Stimulated activated CD8-positive, alpha-beta memory T cell treated with anti-CD3 and anti-CD28 coated beads, Interleukin-7, amount 100 ng/mL, for 4 hours (primary cell): ENCODE results near the gene CEBPE.

ENCODE experiments used
- DNase-seq, 2 donors: peaks; one replicate each; pipeline ENCODE4 v3.0.0-alpha.2; 2020; ENCODE audit warnings: low read depth in 2 of 2

CEBPE gene

GRCh38 chr14:23143911-23144310 is 24.9 kb upstream of the CEBPE start:
- DNase-seq, result no peak

DNA sequence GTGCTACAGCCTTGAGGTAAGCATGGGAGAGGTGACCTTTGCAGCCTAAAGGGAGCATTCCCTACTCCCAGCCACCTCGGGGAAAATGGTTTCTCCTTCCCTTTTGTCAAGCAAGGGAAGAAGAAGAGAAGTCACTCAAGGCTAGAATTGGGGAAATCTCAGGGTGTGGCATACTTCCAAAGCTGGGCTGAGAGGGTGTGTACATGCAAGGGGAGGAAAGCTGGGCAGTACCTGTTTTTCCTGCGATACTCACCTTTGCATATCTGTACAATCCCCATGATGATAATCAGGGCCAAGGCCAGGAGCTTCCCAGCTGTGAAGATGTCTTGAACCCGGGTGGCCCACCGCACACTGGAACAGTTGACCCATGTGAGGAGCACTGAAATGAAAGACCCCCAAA is 23.8 kb upstream of the CEBPE start:
- DNase-seq, result no peak

- no peak for DNase-seq
Measured at GRCh38 chr14:23141706-23142444, 22.8 kb upstream of the CEBPE start.

DNA sequence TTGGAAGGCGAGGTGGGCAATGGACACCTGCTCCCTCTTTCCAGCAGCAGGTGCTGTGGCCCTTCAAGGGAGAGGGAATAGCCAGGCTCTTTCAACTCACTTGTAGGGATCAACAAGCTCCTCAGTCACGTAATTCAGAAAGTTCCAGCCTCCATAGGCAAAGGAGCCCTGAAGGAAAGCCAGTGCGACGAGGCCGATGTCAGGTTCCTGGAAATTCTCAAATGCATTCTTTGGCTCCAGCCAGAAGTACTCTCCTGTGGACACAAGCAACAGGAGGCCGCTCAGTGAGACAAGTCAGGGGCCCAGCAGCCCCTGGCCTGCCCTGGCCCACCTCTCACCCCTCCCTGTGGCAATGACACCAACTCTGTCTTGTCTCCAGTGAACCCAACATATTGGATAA is 21.3 kb upstream of the CEBPE start:
- DNase-seq, result no peak

- DNase-seq, result no peak
Measured at GRCh38 chr14:23139874-23140273, 20.8 kb upstream of the CEBPE start.

DNA sequence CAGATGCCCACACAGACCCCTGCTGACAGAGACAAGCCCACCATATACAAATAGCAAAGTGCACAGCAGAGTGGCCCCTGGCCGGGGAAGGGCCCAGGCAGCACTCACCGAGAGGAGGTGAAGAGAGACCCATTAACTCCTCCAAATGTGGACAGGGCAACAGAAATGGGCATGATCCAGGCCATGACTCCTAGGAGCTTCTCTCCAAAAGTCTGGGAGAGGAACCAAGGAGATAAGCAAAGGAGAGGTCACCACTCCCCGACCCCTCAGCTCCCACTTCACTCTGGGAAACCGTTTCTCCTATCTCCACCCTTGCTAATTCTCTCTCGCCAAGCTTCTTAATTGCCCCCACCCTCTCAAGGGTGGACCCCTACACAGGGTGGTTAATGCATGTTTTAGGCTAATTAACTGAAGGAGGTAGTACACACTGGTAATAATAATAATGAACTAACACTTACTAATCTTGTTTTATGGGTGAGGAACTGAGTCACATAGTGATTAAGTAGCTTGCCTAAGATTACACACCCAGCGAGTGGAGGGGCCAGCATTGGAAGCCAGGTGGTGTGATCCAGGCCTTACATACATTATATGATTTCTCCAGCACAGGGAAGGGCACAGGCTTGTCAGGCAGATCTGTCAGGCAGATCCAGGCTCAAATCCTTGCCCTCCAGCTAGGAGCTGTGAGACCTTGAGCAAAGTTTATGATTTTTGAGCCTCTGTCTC is 18.9 kb upstream of the CEBPE start:
- DNase-seq, result no peak

GRCh38 chr14:23137192-23137812 is 18.2 kb upstream of the CEBPE start:
- no peak for DNase-seq

DNA sequence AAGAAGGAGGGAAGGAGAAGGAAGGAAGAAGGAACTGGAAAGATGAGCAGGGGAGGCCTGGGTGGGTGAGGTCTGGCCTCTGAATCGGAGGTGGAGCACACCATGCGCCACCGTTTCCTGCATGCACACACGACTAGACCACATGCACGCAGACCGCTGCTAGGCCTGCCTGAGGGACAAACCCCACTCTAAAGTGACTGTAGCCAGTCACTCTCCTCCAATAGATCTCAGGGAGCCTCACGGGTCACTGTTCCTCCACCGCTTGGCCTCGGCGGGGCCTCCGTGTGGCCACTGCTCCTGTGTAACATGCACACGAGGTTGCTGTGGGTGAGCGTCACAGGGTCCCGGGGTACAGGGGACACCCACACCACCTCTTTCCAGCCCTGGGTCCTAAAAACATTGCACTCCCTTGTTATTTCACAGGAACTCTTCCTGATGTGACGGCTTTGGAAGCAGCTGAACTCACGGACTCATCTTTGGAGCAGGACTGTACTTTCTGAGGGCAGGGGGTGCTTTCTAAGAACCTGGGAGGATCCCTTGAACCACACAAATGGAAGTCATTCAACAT is 17.6 kb upstream of the CEBPE start:
- no peak for DNase-seq

- no peak for DNase-seq
Measured at GRCh38 chr14:23132970-23133369, 13.9 kb upstream of the CEBPE start.

DNA sequence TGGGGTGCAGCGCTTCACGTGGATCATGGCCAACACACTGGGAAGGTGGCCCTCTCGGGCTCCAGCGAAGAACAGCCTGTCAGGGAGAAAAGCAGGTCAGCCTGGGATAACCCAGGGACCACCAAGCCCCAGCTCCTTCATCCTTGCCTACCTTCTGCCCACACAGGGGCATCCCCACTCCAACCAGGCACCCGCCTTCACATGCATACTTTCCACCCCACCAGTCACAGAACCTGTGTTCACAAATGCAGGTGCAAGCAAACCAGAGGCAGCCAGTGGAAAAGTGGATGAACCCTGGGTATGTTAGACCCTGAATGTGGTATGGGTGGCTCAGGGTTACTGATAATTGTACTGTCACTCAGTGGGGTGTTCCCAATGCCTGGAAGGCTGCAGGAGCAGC is 12.4 kb upstream of the CEBPE start:
- no peak for DNase-seq

GRCh38 chr14:23130871-23131270 is 11.8 kb upstream of the CEBPE start:
- no peak for DNase-seq

DNA sequence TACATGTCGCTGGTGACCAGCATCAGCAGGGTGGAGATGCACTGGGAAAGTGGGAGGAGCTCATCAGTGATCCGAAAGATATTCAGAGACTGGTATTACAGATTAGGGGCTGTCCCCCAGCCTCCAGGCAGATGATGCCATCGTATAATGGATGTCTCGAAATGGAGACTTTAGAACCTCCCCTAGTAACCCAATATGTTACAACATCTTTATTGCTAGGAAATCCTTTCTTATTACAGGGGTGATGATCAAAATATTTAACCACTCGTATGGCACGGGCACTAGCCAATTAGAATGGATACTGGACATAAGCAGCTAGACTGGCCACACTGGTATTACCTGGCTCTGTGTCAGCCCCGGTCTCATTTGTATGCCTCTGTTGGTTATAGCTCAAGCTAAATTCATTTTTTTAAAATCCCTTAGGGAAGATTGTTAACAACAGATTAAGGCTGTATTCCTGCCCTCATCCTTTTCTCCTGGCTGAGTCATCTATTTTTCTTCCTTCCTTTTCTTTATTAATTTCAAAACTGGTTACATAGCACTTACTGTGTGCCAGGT is 10.8 kb upstream of the CEBPE start:
- DNase-seq, result no peak

GRCh38 chr14:23128969-23129758 is 10.1 kb upstream of the CEBPE start:
- no peak for DNase-seq

DNA sequence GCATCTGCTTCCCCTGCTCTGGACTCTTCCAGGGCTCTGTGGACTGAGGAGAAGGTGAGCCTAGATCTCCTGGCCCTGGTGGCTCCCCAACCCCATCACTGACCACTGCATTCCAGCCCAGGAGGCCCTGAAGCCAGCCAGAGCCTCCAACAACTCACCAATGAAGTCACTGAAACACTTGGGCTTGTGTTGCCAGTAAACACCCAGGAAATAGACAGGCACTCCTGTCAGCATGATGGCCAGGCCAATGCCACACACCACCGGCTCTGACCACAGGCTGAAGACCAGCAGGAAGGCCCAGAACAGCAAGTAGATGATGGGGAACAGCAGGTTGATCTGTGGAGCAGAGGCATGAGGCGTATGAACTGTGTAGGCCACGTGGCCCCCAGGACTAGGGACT is 8.8 kb upstream of the CEBPE start:
- DNase-seq, result no peak

- DNase-seq, result no peak
Measured at GRCh38 chr14:23126548-23127278, 7.7 kb upstream of the CEBPE start.

DNA sequence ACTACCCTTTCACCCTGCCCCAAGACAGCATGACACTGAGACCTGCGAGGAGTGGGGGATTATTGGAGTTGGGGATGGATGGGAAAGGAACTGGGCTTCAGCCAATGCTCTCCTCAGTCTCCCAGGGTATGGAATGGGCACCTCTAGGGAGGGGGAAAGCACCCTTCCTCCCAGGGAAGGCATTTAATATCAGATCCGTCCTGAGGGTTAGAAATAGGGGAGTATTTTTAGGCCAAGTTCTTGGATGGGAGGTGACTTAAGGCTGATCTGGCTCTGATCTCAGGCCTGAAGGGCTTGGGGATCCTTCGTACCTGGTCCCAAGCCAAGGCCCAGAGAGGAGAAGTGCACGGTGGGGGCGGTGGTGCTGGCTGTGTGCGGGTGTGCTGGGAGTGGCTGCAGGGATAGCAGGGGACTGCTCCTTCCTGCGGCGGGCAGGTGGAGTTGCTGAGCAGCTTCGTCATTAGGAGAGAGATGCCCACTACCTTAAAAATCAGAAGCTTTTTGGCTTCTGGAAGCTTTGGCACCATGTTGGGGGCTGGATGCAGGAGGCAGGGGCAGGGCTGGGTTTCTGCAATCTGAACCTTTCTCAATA is 7.0 kb upstream of the CEBPE start:
- no peak for DNase-seq

DNA sequence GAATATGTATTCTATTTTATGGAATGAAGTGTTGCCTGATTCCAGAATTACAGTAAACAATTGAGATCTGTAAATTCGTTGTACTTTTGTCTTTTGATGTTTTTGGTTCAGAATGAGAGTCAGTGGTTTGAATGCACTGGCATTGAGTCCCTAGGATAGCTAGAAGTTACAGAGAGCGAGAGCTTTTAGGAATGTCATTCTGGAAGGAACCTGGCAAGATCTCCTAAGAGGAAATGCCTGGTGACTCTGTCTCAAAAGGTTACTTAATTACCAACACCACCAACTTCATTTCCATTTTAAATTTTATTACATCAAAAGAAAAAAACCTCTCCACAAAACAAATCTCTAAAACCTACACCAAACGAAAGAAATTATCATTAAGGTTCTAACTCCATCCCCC is 6.0 kb upstream of the CEBPE start:
- DNase-seq, result no peak

DNA sequence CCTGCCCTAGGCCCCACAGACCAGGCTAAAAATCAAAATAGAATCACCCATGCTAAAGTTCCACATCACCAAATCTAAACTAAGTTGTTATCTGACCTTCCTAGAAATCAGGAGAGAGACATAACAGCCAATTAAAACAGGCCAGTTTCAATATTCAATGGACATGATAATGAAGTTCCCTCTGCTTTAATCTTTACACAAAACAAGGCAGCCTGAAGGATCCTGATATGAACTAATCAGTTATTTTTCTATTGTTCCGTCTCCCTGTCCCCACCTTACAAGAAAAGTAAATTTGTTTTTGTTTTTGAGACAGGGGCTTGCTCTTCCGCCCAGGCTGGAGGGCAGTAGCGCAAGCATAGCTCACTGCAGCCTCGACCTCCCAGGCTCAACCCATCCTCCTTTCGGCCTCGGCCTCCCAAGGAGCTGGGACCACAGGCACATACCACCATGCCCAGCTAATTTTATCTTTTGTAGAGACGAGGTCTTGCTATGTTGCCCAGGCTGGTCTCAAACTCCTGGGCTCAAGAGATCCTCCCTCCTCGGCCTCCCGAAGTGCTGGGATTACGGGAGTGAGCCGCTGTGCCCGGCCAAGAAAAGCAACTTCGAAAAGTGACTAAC is 5.4 kb upstream of the CEBPE start:
- no peak for DNase-seq

- DNase-seq, result no peak
Measured at GRCh38 chr14:23123419-23123818, 4.4 kb upstream of the CEBPE start.

GRCh38 chr14:23122086-23122485 is 3.0 kb upstream of the CEBPE start:
- no peak for DNase-seq
